AG04449 (cell line): ENCODE measurements around the gene PRDM16.

Experiments
- CTCF ChIA-PET: fragments of 350-600 bp; formaldehyde crosslinking; extraction: SDS; loops from one replicate; lab custom pipeline; 2021; ENCODE audit warnings: antibody characterized with exemption; lab: Yijun Ruan, JAX
- POLR2A ChIA-PET: fragments of 400-600, 350-600 bp; formaldehyde crosslinking; extraction: SDS; loops from one replicate; lab custom pipeline; 2020; ENCODE audit warnings: antibody characterized with exemption, inconsistent platforms; lab: Yijun Ruan, JAX
- DNase-seq: peaks from one replicate; pipeline ENCODE4 v3.0.0-alpha.2; 2010; ENCODE audit warnings: low read depth, low spot score
- H3K4me3 ChIP-seq: 2 replicates; pipeline ENCODE4 v1.5.1; 2011; ENCODE audit warnings: low read depth, mild to moderate bottlenecking, control low read depth, low read length
- TF ChIP-seq, protein P1 (sequence below): IDR thresholded peaks from one replicate; pipeline ENCODE4 v1.5.1; 2011; ENCODE audit warnings: mild to moderate bottlenecking, moderate library complexity, low read length, control low read depth, inconsistent platforms; ENCODE audit not compliant: insufficient read depth; ENCODE audit errors: missing control alignments

Gene PRDM16

DNA sequence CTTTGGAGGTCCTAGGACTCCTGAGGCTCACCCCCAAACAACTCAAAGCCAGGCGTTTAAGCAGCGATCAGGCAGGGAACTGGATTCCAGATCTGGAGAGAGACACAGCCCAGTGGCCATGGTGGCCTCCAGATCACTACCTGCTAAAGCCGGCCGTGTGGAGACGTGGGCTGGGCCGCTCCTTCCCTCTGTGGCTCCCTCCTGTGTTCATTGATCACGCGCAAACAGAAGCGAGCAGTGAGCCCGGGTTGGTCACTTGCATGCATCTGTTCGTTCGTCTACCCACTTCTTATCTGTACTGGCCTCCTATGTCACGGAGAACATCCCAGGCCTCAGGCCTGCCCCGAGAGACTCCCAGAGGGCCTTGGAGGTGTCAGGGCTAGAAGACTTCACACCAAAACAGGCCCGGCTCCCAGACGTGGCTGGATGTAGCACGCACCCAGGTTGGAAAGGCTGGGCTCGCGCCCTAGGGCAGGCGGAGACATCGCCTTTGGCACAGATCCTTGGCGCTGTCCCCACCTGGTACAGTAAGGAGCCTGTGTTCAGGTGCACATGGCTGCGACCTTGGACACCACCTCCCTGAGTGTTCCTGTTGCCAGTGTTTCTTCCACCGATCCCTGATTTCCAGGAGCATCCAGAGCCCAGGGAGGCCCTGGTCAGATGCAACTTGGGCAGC is 308.7 kb downstream of the PRDM16 start:
- TF ChIP-seq, protein P1, sequence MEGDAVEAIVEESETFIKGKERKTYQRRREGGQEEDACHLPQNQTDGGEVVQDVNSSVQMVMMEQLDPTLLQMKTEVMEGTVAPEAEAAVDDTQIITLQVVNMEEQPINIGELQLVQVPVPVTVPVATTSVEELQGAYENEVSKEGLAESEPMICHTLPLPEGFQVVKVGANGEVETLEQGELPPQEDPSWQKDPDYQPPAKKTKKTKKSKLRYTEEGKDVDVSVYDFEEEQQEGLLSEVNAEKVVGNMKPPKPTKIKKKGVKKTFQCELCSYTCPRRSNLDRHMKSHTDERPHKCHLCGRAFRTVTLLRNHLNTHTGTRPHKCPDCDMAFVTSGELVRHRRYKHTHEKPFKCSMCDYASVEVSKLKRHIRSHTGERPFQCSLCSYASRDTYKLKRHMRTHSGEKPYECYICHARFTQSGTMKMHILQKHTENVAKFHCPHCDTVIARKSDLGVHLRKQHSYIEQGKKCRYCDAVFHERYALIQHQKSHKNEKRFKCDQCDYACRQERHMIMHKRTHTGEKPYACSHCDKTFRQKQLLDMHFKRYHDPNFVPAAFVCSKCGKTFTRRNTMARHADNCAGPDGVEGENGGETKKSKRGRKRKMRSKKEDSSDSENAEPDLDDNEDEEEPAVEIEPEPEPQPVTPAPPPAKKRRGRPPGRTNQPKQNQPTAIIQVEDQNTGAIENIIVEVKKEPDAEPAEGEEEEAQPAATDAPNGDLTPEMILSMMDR = no peak
- no peak for DNase-seq
- POLR2A ChIA-PET = no interaction called here
- no peak overlapping the region for H3K4me3 ChIP-seq
- CTCF ChIA-PET = no interaction called here

DNA sequence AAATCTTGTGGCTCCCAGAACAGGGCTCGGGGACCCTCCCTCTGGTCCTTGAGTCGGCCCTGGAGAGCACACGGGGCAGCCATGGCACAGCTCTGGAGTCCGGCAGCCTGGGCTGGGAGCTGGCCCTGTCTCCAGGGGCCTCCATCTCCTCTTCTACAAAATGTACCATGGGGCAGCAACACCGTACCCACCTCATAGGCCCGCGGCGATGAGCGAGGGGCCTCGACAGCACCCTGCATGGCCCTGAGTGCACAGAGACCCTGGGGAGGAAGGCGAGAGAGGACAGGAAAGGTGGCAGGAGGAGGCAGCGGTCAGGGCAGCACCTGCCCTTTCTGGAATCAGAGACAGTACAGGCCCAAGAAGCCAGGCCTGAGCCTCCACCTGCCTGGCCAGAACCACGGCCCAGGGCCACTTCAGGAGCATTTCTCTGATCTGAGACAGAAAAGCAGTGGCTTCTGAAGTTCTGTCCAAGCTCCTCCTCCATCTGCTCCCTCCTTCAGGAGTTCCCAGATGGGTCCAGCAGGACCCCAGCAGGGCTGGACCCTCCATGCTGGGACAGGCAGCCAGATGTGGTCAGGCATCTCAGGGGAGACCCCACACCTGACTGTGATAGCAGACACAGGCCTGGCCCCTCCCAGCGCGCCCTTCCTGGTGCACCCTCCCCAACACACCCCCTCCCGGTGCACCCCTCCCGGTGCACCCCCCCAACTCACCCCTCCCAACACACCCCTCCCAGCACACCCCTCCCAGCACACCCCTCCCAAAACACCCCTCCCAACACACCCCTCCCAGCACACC is 309.6 kb downstream of the PRDM16 start:
- no peak overlapping the region for H3K4me3 ChIP-seq
- CTCF ChIA-PET = no interaction called here
- POLR2A ChIA-PET = no interaction called here
- no peak for DNase-seq
- TF ChIP-seq, protein P1 = no peak

DNA sequence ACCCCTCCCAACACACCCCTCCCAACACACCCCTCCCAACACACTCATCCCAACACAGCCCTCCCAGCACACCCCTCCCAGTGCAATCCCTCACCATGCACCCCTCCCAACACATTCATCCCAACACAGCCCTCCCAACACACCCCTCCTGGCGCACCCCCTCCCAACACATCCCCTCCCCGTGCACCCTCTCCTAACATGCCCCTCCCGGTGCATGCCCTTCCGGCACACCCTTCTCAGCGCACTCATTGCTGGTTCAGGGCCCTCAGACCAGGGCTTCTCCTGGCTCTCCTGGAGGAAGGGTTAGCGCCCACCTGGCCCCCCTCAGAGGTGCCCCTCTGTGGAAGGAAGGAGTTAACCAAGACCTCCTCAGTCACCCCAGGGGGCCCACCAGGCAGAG is 310.9 kb downstream of the PRDM16 start:
- TF ChIP-seq, protein P1 = no peak
- no peak overlapping the region for H3K4me3 ChIP-seq
- ChIA-PET POLR2A (no interaction called here), CTCF (no interaction called here)
- no peak for DNase-seq

DNA sequence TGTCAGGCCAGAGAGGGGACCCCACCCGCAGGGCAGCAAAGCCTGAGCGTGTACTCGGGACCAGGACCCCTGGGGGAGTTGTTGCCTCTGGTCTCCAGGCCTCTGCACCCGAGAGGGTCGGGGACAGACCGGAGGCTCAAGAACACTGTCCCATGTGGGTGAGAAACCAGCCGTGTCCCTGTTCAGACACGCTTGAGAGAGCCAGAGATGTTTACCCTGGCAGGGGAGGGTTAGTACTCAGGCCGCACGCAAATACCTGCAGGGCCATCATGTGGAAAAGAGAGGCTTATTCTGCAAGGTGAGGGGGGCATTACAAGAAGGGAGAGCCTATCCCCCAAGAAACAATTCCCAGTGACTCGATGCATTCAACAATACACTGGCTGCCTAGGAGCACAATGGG is 311.5 kb downstream of the PRDM16 start:
- no peak overlapping the region for H3K4me3 ChIP-seq
- POLR2A ChIA-PET = no interaction called here
- no peak for DNase-seq
- TF ChIP-seq, protein P1 = no peak
- CTCF ChIA-PET = no interaction called here

DNA sequence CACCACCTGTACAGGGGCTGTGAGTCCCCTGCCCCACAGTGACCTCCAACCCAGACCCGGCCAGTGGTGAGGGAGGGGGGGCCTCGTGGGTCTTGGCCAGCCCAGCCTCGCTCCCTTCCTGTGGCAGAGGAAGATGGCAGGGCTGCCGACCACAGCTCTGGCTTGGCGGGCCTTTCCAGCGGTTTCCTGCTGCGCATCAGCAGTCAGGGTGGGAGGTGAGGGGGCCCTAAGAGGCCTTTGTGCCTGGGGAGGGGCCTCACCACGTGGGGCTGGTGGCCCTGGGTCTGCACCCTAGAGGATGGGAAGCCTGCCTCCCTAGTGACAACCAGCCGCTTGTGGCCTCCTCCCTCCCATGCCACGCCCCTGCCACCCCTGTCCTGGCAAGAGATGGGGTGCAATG is 312.9 kb downstream of the PRDM16 start:
- no peak overlapping the region for H3K4me3 ChIP-seq
- DNase-seq = no peak
- ChIA-PET CTCF (no interaction called here), POLR2A (no interaction called here)
- TF ChIP-seq, protein P1 = no peak

DNA sequence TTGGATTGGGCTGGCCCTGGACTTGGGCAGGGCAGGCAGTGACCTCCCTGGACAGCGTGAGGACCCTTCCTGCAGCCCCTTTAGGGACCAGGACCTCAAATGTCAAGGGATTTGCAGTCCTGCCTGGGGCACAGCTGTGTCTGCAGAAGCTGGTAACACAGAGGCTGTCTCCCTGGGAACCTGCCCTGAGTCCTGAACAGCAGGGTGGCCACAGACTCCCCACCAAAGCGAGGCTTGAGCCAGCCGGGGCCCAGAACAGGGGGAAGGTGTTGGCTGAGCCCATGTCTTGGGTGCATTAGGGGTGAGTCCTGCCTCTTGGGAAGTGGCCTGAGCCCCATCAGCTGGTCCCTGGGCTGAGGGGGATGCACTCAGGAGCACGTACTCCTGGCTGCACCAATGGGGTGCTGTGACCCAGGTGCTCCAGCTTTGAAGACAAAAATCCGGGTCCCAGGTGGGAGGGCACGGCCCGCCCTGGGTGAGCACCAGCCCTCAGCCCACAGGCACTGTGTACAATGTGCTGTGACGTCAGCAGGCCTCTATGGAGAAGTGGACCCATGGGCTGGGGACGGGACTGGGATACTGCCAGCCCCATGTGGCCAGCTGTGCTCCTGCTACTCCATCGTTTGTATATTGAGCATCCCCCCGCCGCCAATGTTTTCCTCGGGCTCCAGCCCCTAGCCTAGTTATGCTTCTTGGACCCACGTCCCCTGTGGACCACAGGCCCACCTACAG is 313.5 kb downstream of the PRDM16 start:
- CTCF ChIA-PET = no interaction called here
- TF ChIP-seq, protein P1 = no peak
- no peak overlapping the region for H3K4me3 ChIP-seq
- POLR2A ChIA-PET = no interaction called here
- no peak for DNase-seq
